GM19099 (cell line): ENCODE data around the gene SLX9.

ENCODE experiments used
- POLR2A ChIP-seq: IDR thresholded peaks from 3 replicates; pipeline ENCODE4 v1.6.1; 2011; ENCODE audit warnings: low read depth; ENCODE audit not compliant: insufficient read length; ENCODE audit errors: extremely low read depth

SLX9 gene

DNA sequence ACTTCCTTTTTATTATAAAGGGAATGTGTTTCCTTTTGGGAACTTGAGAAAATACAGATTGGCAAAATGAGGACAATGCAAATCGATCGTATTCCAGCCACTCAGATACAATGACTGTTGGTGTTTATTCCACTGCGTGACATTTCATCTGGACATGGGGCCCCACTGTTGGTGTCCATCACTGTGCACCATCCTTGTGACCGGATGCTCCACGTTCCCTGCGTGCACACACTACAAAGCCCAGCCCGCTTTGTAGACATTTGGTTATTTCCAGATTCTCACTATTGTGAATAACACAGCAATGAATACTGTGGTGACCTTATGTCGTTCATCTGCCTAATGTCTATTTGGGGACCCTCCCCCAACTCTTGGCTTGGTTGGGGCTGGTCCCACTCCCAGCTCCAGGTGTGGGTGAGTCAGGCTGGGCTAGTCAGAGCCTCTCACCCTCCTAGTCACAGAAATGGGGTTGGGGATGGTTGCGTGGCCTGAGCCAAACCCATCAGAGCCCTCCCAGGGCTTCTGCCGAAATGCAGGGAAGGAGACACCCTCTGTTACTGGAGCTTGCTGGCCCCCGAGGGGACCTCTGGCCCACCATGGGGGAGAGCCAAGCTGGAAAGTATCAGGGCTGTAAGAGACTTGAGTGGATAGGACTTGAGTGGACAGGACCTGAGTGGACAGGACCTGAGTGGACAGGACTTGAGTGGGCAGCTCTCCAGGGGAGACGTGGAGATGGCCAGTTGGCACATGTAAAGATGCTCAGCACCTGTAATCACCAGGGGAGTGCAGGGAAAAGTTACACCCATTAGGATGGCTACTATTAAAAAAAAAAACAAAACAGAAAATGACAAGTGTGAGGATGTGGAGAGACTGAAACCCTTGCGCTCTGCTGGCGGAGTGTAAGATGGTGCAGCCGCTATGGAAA is 77.5 kb downstream of the SLX9 start:
- TF ChIP-seq POLR2A = no peak

GRCh38 chr21:45018131-45019075 is 78.6 kb downstream of the SLX9 start:
- no peak for TF ChIP-seq POLR2A

DNA sequence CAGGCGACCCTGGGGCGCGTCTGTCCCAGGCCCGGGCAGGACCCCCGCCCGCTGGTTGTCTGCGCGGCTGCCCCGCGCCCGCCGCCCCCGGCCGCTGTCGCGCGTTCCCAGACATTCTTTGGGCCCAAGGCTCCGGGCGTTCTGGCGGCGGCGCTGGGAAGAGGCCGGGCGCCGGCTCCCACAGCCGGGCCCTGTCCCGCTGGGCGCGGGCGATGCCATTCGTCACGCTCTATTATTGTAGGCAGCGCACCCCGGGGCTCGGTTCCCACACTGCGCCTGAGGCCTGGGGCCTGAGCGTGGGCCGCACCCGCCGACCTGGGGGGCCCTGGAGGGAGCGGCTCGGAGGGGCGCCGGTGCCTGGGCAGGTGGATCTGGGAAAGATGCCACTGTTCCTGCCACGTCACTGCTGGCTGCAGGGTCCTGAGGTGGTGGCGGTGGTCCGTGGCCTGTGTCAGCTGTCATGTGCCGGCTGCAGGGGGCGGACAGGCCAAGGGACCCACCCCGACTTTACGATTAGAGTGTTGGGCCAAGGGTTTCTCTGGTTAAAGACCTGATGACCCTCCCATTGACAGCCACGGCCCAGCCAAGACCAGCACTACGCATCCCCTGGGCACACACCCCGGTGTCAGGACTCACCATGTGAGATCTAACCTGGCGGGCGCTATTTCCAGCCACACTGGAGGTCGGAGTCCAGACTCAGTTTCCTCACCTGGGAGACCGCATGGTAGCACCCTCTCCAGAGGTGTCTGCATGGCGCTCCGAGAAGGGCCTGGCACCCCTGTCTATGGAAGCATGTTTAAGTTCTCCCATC is 79.5 kb downstream of the SLX9 start:
- TF ChIP-seq POLR2A = no peak

DNA sequence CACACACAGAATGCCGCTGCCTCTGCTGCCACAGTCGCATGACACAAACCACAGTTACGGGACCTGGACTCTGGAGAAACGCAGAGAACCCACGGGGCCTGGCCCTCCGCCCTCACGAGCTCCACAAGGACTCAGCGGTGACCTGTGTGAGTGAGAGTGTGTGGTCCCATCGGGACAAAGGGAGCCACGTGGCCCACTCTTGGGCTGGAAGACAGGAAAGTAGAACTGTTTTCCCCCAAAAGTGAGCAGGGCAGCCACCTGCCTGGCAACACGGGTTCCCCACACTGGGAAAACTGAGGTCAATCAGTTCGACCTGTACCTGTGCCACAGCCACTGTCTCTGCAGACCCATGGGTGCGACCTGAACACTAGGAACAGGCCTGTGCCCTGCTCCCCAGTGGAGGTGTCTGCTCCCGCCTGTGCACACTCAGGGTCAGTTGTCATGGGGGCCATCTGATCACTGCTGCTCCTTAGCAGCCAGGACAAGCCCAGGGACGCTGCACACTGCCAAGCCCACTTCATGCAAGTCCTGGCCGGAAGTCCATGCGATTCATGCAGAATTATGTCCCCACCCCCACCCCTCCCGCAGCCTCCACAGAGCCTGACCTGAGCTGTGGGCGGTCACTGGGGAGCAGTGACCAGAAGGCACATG is 80.2 kb downstream of the SLX9 start:
- TF ChIP-seq POLR2A = no peak

GRCh38 chr21:45020629-45021427 is 81.0 kb downstream of the SLX9 start:
- no peak for TF ChIP-seq POLR2A

- TF ChIP-seq POLR2A = no peak
Observed at GRCh38 chr21:45021428-45022347, 81.9 kb downstream of the SLX9 start.

- no peak for TF ChIP-seq POLR2A
Observed at GRCh38 chr21:45022348-45022675, 82.5 kb downstream of the SLX9 start.

GRCh38 chr21:45022736-45023135 is 82.9 kb downstream of the SLX9 start:
- no peak for TF ChIP-seq POLR2A

DNA sequence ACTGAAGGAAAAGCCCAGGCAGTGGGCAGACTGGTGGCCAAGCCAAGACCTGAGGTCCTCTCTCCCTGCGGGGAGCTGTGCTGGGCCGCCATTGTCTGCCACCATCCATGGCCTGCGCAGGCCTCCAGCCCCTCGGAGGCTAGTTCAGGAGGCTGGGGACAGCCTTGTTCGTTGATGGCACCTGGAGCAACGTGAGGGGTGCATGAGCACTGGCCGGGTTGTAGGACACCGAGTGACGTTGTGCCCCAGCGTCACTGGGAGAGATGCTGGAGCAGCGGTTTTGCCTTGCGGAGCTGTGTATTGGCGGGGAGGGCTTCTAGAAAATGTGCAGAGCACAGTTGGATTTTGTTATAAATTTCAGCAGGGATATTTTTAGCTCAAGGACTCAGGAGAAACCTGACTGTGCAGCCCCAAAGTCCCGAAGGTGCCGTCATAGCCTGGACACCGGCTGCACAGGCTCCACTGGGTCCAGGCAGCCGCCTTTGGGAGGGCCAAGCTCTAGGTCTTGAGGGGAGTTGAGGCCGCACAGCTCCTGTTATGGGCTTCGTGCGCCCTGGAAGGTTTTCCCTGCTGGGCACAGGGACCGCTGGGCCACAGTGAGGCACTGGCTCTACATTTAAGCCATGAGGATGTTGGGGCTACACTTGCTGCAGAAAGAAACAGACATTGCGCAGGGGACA is 86.4 kb downstream of the SLX9 start:
- TF ChIP-seq POLR2A = no peak
